Esophagus squamous epithelium (tissue), 4 donors: ENCODE results near the gene SPOCK1.

Experiments used
- POLR2A ChIP-seq, 4 donors: fragments of 450-650 bp; IDR thresholded peaks; one replicate each; pipeline ENCODE4 v1.6.1; 2017; ENCODE audit warnings: antibody characterized with exemption in 4 of 4, mild to moderate bottlenecking in 4 of 4, moderate library complexity in 3 of 4
- TF ChIP-seq, protein P1 (sequence below), 6 experiments: fragments of 450-650 bp in 4 of 6; fragments of 200-600 bp in 2 of 6; sonication (generic) in 2 of 6; IDR thresholded peaks; one replicate each; pipeline ENCODE4 v1.5.1; 2016 to 2019; ENCODE audit warnings: antibody characterized with exemption in 6 of 6, mild to moderate bottlenecking in 4 of 6, moderate library complexity in 4 of 6

DNA sequence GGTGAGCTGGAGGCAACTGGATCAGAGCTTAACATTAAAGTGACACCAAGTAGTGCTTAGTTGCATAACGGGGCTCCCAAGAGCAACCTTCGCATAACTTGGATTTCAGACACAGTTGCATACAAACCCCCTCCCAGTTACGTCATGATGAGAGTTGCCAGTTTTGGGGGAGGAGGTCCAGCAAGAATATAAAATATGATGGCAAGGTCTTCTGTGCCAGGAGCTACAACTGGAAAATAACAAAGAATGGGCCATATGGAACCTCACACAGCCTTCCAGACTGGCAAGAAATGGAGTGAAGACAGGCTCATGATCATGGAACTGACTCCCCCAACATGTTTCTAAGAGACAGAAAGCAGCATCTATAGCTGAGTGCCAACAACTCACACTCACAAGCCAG lies 8.5 kb downstream of the SPOCK1 start:
- no peak for TF ChIP-seq POLR2A (IDR thresholded peaks at IDR 0.05)
- TF ChIP-seq, protein P1, sequence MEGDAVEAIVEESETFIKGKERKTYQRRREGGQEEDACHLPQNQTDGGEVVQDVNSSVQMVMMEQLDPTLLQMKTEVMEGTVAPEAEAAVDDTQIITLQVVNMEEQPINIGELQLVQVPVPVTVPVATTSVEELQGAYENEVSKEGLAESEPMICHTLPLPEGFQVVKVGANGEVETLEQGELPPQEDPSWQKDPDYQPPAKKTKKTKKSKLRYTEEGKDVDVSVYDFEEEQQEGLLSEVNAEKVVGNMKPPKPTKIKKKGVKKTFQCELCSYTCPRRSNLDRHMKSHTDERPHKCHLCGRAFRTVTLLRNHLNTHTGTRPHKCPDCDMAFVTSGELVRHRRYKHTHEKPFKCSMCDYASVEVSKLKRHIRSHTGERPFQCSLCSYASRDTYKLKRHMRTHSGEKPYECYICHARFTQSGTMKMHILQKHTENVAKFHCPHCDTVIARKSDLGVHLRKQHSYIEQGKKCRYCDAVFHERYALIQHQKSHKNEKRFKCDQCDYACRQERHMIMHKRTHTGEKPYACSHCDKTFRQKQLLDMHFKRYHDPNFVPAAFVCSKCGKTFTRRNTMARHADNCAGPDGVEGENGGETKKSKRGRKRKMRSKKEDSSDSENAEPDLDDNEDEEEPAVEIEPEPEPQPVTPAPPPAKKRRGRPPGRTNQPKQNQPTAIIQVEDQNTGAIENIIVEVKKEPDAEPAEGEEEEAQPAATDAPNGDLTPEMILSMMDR (IDR thresholded peaks at IDR 0.05) = no peak
